Breast epithelium (tissue), 3 donors: ENCODE results near the gene AQP11.

Experiments
- CTCF ChIP-seq, 3 donors: fragments of 450-650 bp; IDR thresholded peaks; one replicate each; pipeline ENCODE4 v1.5.1; 2016 to 2017; ENCODE audit warnings: antibody characterized with exemption in 3 of 3, mild to moderate bottlenecking in 3 of 3, moderate library complexity in 3 of 3
- POLR2A ChIP-seq: fragments of 450-650 bp; IDR thresholded peaks from one replicate; pipeline ENCODE4 v1.6.1; 2016; ENCODE audit warnings: antibody characterized with exemption, mild to moderate bottlenecking, moderate library complexity
- POLR2AphosphoS5 ChIP-seq, 3 donors: sonication (generic); formaldehyde crosslinking; IDR thresholded peaks; one replicate each; pipeline ENCODE4 v1.6.1; 2017; ENCODE audit warnings: antibody characterized with exemption in 3 of 3

- no peak for TF ChIP-seq CTCF (IDR thresholded peaks at IDR 0.05)
- TF ChIP-seq POLR2AphosphoS5 (IDR thresholded peaks at IDR 0.05) = no peak
- no peak for TF ChIP-seq POLR2A
These were observed 65.1 kb downstream of the AQP11 start for GRCh38 chr11:77654770-77655434.
